ENCODE data around the gene RGS5.
"Not testable (repeated sequence)": the region's sequence is repeated elsewhere in the genome, so short reads cannot be mapped to it uniquely, and the experiment has no call there.

RGS5 gene

GRCh38 chr1:163202833-163203451 lies at the start of gene RGS5:
Gene RGS5, minus strand, starts transcription at chr1:163202916. Its CDS starts 81 bp downstream, at chr1:163202835.
- peak; percentile 78 for DNase-seq (ENCODE audit: low read depth, low spot score)

- DNase-seq (ENCODE audit: low read depth, low spot score) = no peak
Observed at GRCh38 chr1:163250382-163250974, 47.8 kb upstream of the RGS5 start.

- no peak for DNase-seq (ENCODE audit: low read depth, low spot score)
Observed at GRCh38 chr1:163248064-163248463, 45.3 kb upstream of the RGS5 start.

GRCh38 chr1:163244648-163245047 lies 41.9 kb upstream of the RGS5 start:
- not testable (repeated sequence) for DNase-seq (ENCODE audit: low read depth, low spot score)

- DNase-seq (ENCODE audit: low read depth, low spot score) = no peak
Observed at GRCh38 chr1:163241746-163242145, 39.0 kb upstream of the RGS5 start.

- DNase-seq (ENCODE audit: low read depth, low spot score) = no peak
Observed at GRCh38 chr1:163240705-163241104, 38.0 kb upstream of the RGS5 start.

GRCh38 chr1:163233643-163234042 lies 30.9 kb upstream of the RGS5 start:
- DNase-seq (ENCODE audit: low read depth, low spot score) = not testable (repeated sequence)

- DNase-seq (ENCODE audit: low read depth, low spot score) = peak; percentile 72
Observed at GRCh38 chr1:163231385-163231784, 28.7 kb upstream of the RGS5 start.

GRCh38 chr1:163230827-163231226 lies 28.1 kb upstream of the RGS5 start:
- DNase-seq (ENCODE audit: low read depth, low spot score) = peak; percentile 2

GRCh38 chr1:163228271-163228670 lies 25.6 kb upstream of the RGS5 start:
- not testable (repeated sequence) for DNase-seq (ENCODE audit: low read depth, low spot score)

- peak; percentile 11 for DNase-seq (ENCODE audit: low read depth, low spot score)
Observed at GRCh38 chr1:163227126-163227525, 24.4 kb upstream of the RGS5 start.

- no peak for DNase-seq (ENCODE audit: low read depth, low spot score)
Observed at GRCh38 chr1:163213626-163214025, 10.9 kb upstream of the RGS5 start.

GRCh38 chr1:163211667-163212066 lies 9.0 kb upstream of the RGS5 start:
- no peak for DNase-seq (ENCODE audit: low read depth, low spot score)

GRCh38 chr1:163205513-163205912 lies 2.8 kb upstream of the RGS5 start:
- no peak for DNase-seq (ENCODE audit: low read depth, low spot score)

GRCh38 chr1:163203561-163203960 lies 845 bp upstream of the RGS5 start:
- DNase-seq (ENCODE audit: low read depth, low spot score) = peak; percentile 15

- DNase-seq (ENCODE audit: low read depth, low spot score) = no peak
Observed at GRCh38 chr1:163201906-163202305, 810 bp downstream of the RGS5 start.

- DNase-seq (ENCODE audit: low read depth, low spot score) = no peak
Observed at GRCh38 chr1:163197022-163197421, 5.7 kb downstream of the RGS5 start.

- peak; percentile 2 for DNase-seq (ENCODE audit: low read depth, low spot score)
Observed at GRCh38 chr1:163196449-163196787, 6.3 kb downstream of the RGS5 start.

- peak; percentile 23 for DNase-seq (ENCODE audit: low read depth, low spot score)
Observed at GRCh38 chr1:163195728-163196448, 6.8 kb downstream of the RGS5 start.

GRCh38 chr1:163191301-163191700 lies 11.4 kb downstream of the RGS5 start:
- DNase-seq (ENCODE audit: low read depth, low spot score) = no peak

GRCh38 chr1:163188947-163189346 lies 13.8 kb downstream of the RGS5 start:
- no peak for DNase-seq (ENCODE audit: low read depth, low spot score)

- no peak for DNase-seq (ENCODE audit: low read depth, low spot score)
Observed at GRCh38 chr1:163187849-163188248, 14.9 kb downstream of the RGS5 start.

- DNase-seq (ENCODE audit: low read depth, low spot score) = no peak
Observed at GRCh38 chr1:163186862-163187261, 15.9 kb downstream of the RGS5 start.
